Measurements from ENCODE around the gene ELP4.
A peak's percentile ranks its signal among the peaks of the same experiment; 100 is the strongest.

ELP4 gene

DNA sequence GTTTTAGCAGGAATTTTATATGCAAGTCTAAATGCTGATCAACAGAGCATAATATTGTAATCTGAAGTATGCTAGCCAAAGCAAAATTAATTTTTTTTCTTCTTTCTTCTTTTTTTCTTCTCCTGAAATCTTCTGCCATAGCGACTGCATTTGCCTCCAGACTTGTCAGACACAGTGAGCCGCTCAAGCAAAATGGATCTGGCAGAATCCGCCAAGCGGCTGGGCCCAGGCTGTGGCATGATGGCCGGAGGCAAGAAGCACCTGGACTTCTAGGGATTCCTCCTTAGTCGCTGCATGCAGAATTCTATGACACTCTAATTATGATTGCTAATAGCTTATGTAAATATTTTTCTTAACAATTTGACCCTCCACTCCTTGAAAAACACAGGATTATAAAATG lies 273.7 kb downstream of the ELP4 start:
- H3K9me3 ChIP-seq (ENCODE audit: control insufficient read depth, insufficient read depth, low read depth, low read length): no peaks in the 10 kb centered on the region
- ChIA-PET CTCF (no interaction called here), POLR2A (no interaction called here)
- H3K4me3 ChIP-seq (ENCODE audit: low read depth, low read length): no peak overlapping the region
- H3K27ac ChIP-seq (ENCODE audit: extremely low read depth, low read depth, low read length): no peak overlapping the region
- peaks cover 0 to 10% of the 10 kb centered on the region in 2 experiments; a peak in 1 of 3 replicates for H3K36me3 ChIP-seq (ENCODE audit: control insufficient read depth in 2 of 2, insufficient read depth in 1 of 2, low read length in 2 of 2)
- TF ChIP-seq ZBTB17 (tag by site-specific recombination; IDR thresholded peaks at IDR 0.05) (0 out of 2 replicates have a peak, but pooled peaks have one; percentile 21), BCL6B (tag by site-specific recombination; IDR thresholded peaks at IDR 0.05) (0 out of 2 replicates have a peak, but pooled peaks have one; percentile 17), ZNF302 (tag by site-specific recombination; IDR thresholded peaks at IDR 0.05; ENCODE audit: low read depth) (no peak)
- H3K4me1 ChIP-seq (ENCODE audit: control insufficient read depth, insufficient read depth, low read length): no peaks in the 10 kb centered on the region

- H3K9me3 ChIP-seq (ENCODE audit: control insufficient read depth, insufficient read depth, low read depth, low read length): no peaks in the 10 kb centered on the region
- no peak overlapping the region for H3K4me3 ChIP-seq (ENCODE audit: low read depth, low read length)
- ChIA-PET POLR2A (no interaction called here), CTCF (interaction anchor here (1.1 kb wide), 1 partner anchor 143 kb away, joined by 3 read pairs; no protein-coding TSS in a partner anchor)
- H3K36me3 ChIP-seq (ENCODE audit: control insufficient read depth in 2 of 2, insufficient read depth in 1 of 2, low read length in 2 of 2): peaks cover 1 to 23% of the 10 kb centered on the region in 2 experiments; a peak in 2 of 3 replicates
- TF ChIP-seq, protein P1, sequence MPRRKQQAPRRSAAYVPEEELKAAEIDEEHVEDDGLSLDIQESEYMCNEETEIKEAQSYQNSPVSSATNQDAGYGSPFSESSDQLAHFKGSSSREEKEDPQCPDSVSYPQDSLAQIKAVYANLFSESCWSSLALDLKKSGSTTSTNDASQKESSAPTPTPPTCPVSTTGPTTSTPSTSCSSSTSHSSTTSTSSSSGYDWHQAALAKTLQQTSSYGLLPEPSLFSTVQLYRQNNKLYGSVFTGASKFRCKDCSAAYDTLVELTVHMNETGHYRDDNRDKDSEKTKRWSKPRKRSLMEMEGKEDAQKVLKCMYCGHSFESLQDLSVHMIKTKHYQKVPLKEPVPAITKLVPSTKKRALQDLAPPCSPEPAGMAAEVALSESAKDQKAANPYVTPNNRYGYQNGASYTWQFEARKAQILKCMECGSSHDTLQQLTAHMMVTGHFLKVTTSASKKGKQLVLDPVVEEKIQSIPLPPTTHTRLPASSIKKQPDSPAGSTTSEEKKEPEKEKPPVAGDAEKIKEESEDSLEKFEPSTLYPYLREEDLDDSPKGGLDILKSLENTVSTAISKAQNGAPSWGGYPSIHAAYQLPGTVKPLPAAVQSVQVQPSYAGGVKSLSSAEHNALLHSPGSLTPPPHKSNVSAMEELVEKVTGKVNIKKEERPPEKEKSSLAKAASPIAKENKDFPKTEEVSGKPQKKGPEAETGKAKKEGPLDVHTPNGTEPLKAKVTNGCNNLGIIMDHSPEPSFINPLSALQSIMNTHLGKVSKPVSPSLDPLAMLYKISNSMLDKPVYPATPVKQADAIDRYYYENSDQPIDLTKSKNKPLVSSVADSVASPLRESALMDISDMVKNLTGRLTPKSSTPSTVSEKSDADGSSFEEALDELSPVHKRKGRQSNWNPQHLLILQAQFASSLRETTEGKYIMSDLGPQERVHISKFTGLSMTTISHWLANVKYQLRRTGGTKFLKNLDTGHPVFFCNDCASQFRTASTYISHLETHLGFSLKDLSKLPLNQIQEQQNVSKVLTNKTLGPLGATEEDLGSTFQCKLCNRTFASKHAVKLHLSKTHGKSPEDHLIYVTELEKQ (tag by site-specific recombination; IDR thresholded peaks at IDR 0.05; ENCODE audit: borderline replicate concordance): no peak
- no peak for TF ChIP-seq PBX3 (CRISPR knock-in tag; IDR thresholded peaks at IDR 0.05)
- H3K27ac ChIP-seq (ENCODE audit: extremely low read depth, low read depth, low read length): no peak overlapping the region
- no peaks in the 10 kb centered on the region for H3K4me1 ChIP-seq (ENCODE audit: control insufficient read depth, insufficient read depth, low read length)
Measured at GRCh38 chr11:31784611-31785010, 275.0 kb downstream of the ELP4 start.

GRCh38 chr11:31786996-31787685 lies 277.6 kb downstream of the ELP4 start:
- CTCF ChIA-PET: interaction anchor here (0.6 kb wide), 1 partner anchor 144 kb away, joined by 3 read pairs; no protein-coding TSS in a partner anchor
- no peaks in the 10 kb centered on the region for H3K4me1 ChIP-seq (ENCODE audit: control insufficient read depth, insufficient read depth, low read length)
- POLR2A ChIA-PET: interaction anchor here (0.6 kb wide), 1 partner anchor 15 kb away, joined by 3 read pairs; no protein-coding TSS in a partner anchor
- H3K27ac ChIP-seq (ENCODE audit: extremely low read depth, low read depth, low read length): no peak overlapping the region
- no peaks in the 10 kb centered on the region for H3K9me3 ChIP-seq (ENCODE audit: control insufficient read depth, insufficient read depth, low read depth, low read length)
- H3K36me3 ChIP-seq (ENCODE audit: control insufficient read depth in 2 of 2, insufficient read depth in 1 of 2, low read length in 2 of 2): peaks cover 8 to 48% of the 10 kb centered on the region in 2 experiments
- H3K4me3 ChIP-seq (ENCODE audit: low read depth, low read length): no peak overlapping the region
- TF ChIP-seq ZNF175 (tag by site-specific recombination; IDR thresholded peaks at IDR 0.05): no peak
- TF ChIP-seq, protein P2, sequence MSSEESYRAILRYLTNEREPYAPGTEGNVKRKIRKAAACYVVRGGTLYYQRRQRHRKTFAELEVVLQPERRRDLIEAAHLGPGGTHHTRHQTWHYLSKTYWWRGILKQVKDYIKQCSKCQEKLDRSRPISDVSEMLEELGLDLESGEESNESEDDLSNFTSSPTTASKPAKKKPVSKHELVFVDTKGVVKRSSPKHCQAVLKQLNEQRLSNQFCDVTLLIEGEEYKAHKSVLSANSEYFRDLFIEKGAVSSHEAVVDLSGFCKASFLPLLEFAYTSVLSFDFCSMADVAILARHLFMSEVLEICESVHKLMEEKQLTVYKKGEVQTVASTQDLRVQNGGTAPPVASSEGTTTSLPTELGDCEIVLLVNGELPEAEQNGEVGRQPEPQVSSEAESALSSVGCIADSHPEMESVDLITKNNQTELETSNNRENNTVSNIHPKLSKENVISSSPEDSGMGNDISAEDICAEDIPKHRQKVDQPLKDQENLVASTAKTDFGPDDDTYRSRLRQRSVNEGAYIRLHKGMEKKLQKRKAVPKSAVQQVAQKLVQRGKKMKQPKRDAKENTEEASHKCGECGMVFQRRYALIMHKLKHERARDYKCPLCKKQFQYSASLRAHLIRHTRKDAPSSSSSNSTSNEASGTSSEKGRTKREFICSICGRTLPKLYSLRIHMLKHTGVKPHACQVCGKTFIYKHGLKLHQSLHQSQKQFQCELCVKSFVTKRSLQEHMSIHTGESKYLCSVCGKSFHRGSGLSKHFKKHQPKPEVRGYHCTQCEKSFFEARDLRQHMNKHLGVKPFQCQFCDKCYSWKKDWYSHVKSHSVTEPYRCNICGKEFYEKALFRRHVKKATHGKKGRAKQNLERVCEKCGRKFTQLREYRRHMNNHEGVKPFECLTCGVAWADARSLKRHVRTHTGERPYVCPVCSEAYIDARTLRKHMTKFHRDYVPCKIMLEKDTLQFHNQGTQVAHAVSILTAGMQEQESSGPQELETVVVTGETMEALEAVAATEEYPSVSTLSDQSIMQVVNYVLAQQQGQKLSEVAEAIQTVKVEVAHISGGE (tag by site-specific recombination; conservative IDR thresholded peaks at IDR 0.05; ENCODE audit: low read depth): no peak
- no peak for TF ChIP-seq ZNF248 (tag by site-specific recombination; IDR thresholded peaks at IDR 0.05)
- no peak for TF ChIP-seq ZNF521 (tag by site-specific recombination; IDR thresholded peaks at IDR 0.05)
- no peak for TF ChIP-seq ZNF2 (tag by site-specific recombination; IDR thresholded peaks at IDR 0.05)
- TF ChIP-seq ZNF560 (tag by site-specific recombination; IDR thresholded peaks at IDR 0.05; ENCODE audit: borderline replicate concordance): no peak
- no peak for TF ChIP-seq ZNF16 (tag by site-specific recombination; IDR thresholded peaks at IDR 0.05; ENCODE audit: low read depth)
- TF ChIP-seq ZBTB17 (tag by site-specific recombination; IDR thresholded peaks at IDR 0.05): no peak
- TF ChIP-seq ZNF670 (tag by site-specific recombination; IDR thresholded peaks at IDR 0.05; ENCODE audit: low read depth): no peak
- no peak for TF ChIP-seq ZNF174 (tag by site-specific recombination; IDR thresholded peaks at IDR 0.05)
- TF ChIP-seq EGR2 (tag by site-specific recombination; IDR thresholded peaks at IDR 0.05; ENCODE audit: low read depth): no peak
- no peak for TF ChIP-seq ZFHX2 (tag by site-specific recombination; conservative IDR thresholded peaks at IDR 0.05)
- TF ChIP-seq ZNF510 (tag by site-specific recombination; IDR thresholded peaks at IDR 0.05; ENCODE audit: insufficient replicate concordance): no peak

Data from HEK293 (cell line).